Ovary (tissue), 9 donors: ENCODE results near the gene FNDC11. TPM values are rescaled to one million over a fixed set of nuclear protein-coding genes. Genes with fewer than 3 reads are reported as not detected.

ENCODE experiments used
- DNase-seq, 5 donors: peaks; one replicate each; pipeline ENCODE4 v3.0.0-alpha.2; 2019 to 2020
- H3K27ac ChIP-seq, 2 donors: fragments of 200-600 bp; one replicate each; pipeline versions ENCODE4 v1.5.1 to v1.8.0; 2019 to 2022
- H3K27me3 ChIP-seq: fragments of 200-600 bp; one replicate; pipeline ENCODE4 v1.8.0; 2022
- H3K36me3 ChIP-seq: fragments of 200-600 bp; sonication (generic); one replicate; pipeline ENCODE4 v1.5.1; 2019
- H3K4me1 ChIP-seq: one replicate; pipeline ENCODE4 v1.8.1; 2013; ENCODE audit warnings: mild to moderate bottlenecking, moderate library complexity; ENCODE audit not compliant: insufficient read depth
- H3K4me3 ChIP-seq: fragments of 200-600 bp; sonication (generic); one replicate; pipeline ENCODE4 v1.5.1; 2017
- H3K9me3 ChIP-seq, 2 donors: fragments of 200-600 bp in 1 of 2; sonication (generic) in 1 of 2; one replicate each; pipeline versions ENCODE4 v1.5.1 to v1.8.1; 2013 to 2019; ENCODE audit warnings: mild to moderate bottlenecking in 1 of 2, moderate library complexity in 1 of 2
- CTCF ChIP-seq, 3 donors: fragments of 450-650 bp in 2 of 3; fragments of 200-600 bp in 1 of 3; IDR thresholded peaks; one replicate each; pipeline versions ENCODE4 v1.5.1 to v1.8.0; 2016 to 2022; ENCODE audit warnings: antibody characterized with exemption in 3 of 3, mild to moderate bottlenecking in 1 of 3
- EP300 ChIP-seq: sonication (generic); formaldehyde crosslinking; IDR thresholded peaks from one replicate; pipeline ENCODE4 v1.6.1; 2017; ENCODE audit warnings: antibody characterized with exemption
- POLR2A ChIP-seq: fragments of 450-650 bp; IDR thresholded peaks from one replicate; pipeline ENCODE4 v1.6.1; 2017; ENCODE audit warnings: antibody characterized with exemption, mild to moderate bottlenecking, moderate library complexity
- WGBS, 3 donors: extraction: QIAGEN DNeasy Blood & Tissue Kit in 1 of 3; methylation state at CpG; one replicate each; pipeline versions ENCODE4 v1.1.5 to v1.1.7; 2013 to 2017; 5-methylcytosine and 5-hydroxymethylcytosine counted together
- intact Hi-C, 4 donors: fragments of 100-400 bp; cut with DNase I; formaldehyde crosslinking; loops; one replicate each; pipeline versions ENCODE4 v1.11.0 to v1.15.1; 2022 to 2023
- polyA plus RNA-seq, 2 donors: library from polyadenylated mRNA; stranded (reverse); fragments of 200-250 nt in 1 of 2; fragments of 350-450 nt in 1 of 2; fragmentation: Illumina TruSeq in 1 of 2; extraction: RNeasy Lipid Tissue Mini Kit (QIAGEN cat#74804) in 1 of 2; gene quantifications; one replicate each; pipeline ENCODE4 v1.2.3, GENCODE V29; 2013 to 2014
- total RNA-seq, 7 donors: library from RNA; depleted of rRNA in 2 of 7; stranded (reverse); fragments of >200 nt in 2 of 7; fragmentation: NEBNext Ultra II Directional in 3 of 7; extraction: Animal tissue kit (Norgen Biotek cat#: 25700) in 3 of 7; gene quantifications; one replicate each; pipeline versions ENCODE4 v1.1.0 to v1.2.4, GENCODE V29; 2016 to 2023
- donor health status: DM: no; HTN: no; CAD: no; lungs with moderate emphysema.
- donor health status: DM: no; HTN: no; CAD: no.
- donor health status: Bipolar disorder and iron deficiency.
- donor health status: DM: yes; HTN: yes; CAD: no.
- donor health status: DM: no; HTN: no; CAD: no.
- donor health status: DM: yes; HTN: yes; CAD: no.

The FNDC11 gene
- total and polyA plus RNA-seq, 9 donors: 0.10 to 5.5 (median 0.35) TPM; not detected in 2

- DNase-seq: no peak
- H3K27me3 ChIP-seq: no peaks in the 10 kb centered on the region
Measured at GRCh38 chr20:63548542-63548941, 5.4 kb upstream of the FNDC11 start.

GRCh38 chr20:63549019-63549418 lies 4.9 kb upstream of the FNDC11 start:
- TF ChIP-seq POLR2A (no peak), EP300 (no peak), CTCF (IDR thresholded peaks at IDR 0.05) (no peak)

More at GRCh38 chr20:63548542-63548941, 5.4 kb upstream of the FNDC11 start:
- H3K9me3 ChIP-seq: no peaks in the 10 kb centered on the region
- intact Hi-C loops: no loop called here
- H3K36me3 ChIP-seq: no peaks in the 10 kb centered on the region
- no peaks in the 10 kb centered on the region for H3K4me1 ChIP-seq
- H3K4me3 ChIP-seq: no peak overlapping the region
- H3K27ac ChIP-seq: no peak overlapping the region
- TF ChIP-seq CTCF (IDR thresholded peaks at IDR 0.05) (no peak), EP300 (no peak), POLR2A (no peak)
- 7 to 21% (median 17%) methylated on average over 9 to 11 of the region's 11 CpGs for WGBS, 3 donors

GRCh38 chr20:63549679-63550282 lies 4.2 kb upstream of the FNDC11 start:
- WGBS, 3 donors: 73 to 86% (median 82%) methylated on average over 15 to 18 of the region's 18 CpGs
- Histone ChIP-seq H3K4me3 (no peak overlapping the region), H3K27ac (no peak overlapping the region), H3K27me3 (no peaks in the 10 kb centered on the region), H3K4me1 (peaks cover 1% of the 10 kb centered on the region), H3K9me3 (no peaks in the 10 kb centered on the region), H3K36me3 (no peaks in the 10 kb centered on the region)
- TF ChIP-seq POLR2A (no peak), CTCF (IDR thresholded peaks at IDR 0.05) (no peak), EP300 (no peak)
- intact Hi-C loops: loop anchor here in 1 of 4 donors (10.0 kb wide), 1 partner anchor 335 kb away; no protein-coding TSS in a partner anchor
- DNase-seq: no peak

More at GRCh38 chr20:63549019-63549418, 4.9 kb upstream of the FNDC11 start:
- Histone ChIP-seq H3K9me3 (no peaks in the 10 kb centered on the region), H3K27me3 (no peaks in the 10 kb centered on the region), H3K4me3 (no peak overlapping the region), H3K36me3 (no peaks in the 10 kb centered on the region), H3K4me1 (no peaks in the 10 kb centered on the region), H3K27ac (no peak overlapping the region)
- DNase-seq: no peak
- intact Hi-C loops: no loop called here
- 6 to 12% (median 8%) methylated on average over 11 to 25 of the region's 25 CpGs for WGBS, 3 donors

- intact Hi-C loops: loop anchor here in 1 of 4 donors (10.0 kb wide), 1 partner anchor 334 kb away; no protein-coding TSS in a partner anchor
- WGBS, 3 donors: 24 to 25% (median 25%) methylated on average over 9 of the region's 9 CpGs
- H3K4me3 ChIP-seq: no peak overlapping the region
- DNase-seq: no peak
- H3K27me3 ChIP-seq: no peaks in the 10 kb centered on the region
- H3K9me3 ChIP-seq: no peaks in the 10 kb centered on the region
- peaks cover 1% of the 10 kb centered on the region for H3K4me1 ChIP-seq
- H3K27ac ChIP-seq: no peak overlapping the region
- TF ChIP-seq CTCF (IDR thresholded peaks at IDR 0.05) (no peak), POLR2A (no peak), EP300 (no peak)
- no peaks in the 10 kb centered on the region for H3K36me3 ChIP-seq
Measured at GRCh38 chr20:63551068-63551467, 2.9 kb upstream of the FNDC11 start.
